BLaER1 (cell line): ENCODE results near the gene MAML3.

ENCODE experiments used
- H3K27ac ChIP-seq: shearing (Covaris generic); formaldehyde crosslinking; 2 replicates; pipeline ENCODE4 v1.8.1; 2022
- H3K27me3 ChIP-seq: shearing (Covaris generic); formaldehyde crosslinking; 2 replicates; pipeline ENCODE4 v1.8.1; 2022
- H3K36me3 ChIP-seq: shearing (Covaris generic); formaldehyde crosslinking; 2 replicates; pipeline ENCODE4 v1.8.1; 2022
- H3K4me1 ChIP-seq: shearing (Covaris generic); formaldehyde crosslinking; 2 replicates; pipeline ENCODE4 v1.8.1; 2022
- H3K4me2 ChIP-seq: shearing (Covaris generic); formaldehyde crosslinking; 2 replicates; pipeline ENCODE4 v1.8.1; 2022
- H3K4me3 ChIP-seq: shearing (Covaris generic); formaldehyde crosslinking; 2 replicates; pipeline ENCODE4 v1.8.1; 2022
- H3K9ac ChIP-seq: shearing (Covaris generic); formaldehyde crosslinking; 2 replicates; pipeline ENCODE4 v1.8.1; 2022
- H3K9me3 ChIP-seq: shearing (Covaris generic); formaldehyde crosslinking; 2 replicates; pipeline ENCODE4 v1.8.1; 2022
- H4K20me1 ChIP-seq: shearing (Covaris generic); formaldehyde crosslinking; 2 replicates; pipeline ENCODE4 v1.8.1; 2022
- Cebpa-rat ChIP-seq: shearing (Covaris generic); IDR thresholded peaks from 2 replicates; pipeline ENCODE4 v1.8.1; 2022

MAML3 gene

DNA sequence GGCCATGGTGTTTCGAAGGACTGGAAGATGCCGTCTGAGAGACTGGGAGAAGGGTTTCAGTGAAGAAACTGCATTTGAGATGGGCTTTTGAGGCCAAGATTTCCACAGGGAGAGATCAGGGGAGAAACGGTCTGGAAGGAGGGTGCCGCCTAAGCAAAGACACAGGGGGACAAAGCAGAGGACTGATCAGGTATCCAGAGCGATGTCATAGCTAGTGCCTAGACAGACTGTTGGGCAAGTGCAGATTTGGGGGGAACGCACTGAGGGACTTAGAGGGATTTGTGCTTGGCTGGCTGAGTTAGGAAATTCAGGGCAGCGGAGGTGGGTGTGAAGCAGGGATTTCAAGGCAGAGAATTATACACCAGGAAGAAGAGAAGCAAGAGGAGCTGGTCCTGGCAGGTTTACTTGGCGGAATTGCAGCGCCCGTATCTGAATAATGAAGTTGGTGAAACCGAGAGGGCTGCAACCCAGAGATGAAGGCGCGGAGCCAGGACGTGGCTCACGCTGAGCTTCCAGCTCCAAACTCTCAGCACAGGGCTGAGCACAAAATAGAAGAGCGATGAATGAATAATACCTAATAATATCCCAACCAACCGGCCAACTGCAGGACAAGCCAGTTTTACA lies 106.9 kb downstream of the MAML3 start:
- Histone ChIP-seq H3K4me1 (peaks cover 70% of the 10 kb centered on the region), H3K36me3 (no peaks in the 10 kb centered on the region), H3K4me3 (no peak overlapping the region), H4K20me1 (no peaks in the 10 kb centered on the region), H3K27me3 (no peaks in the 10 kb centered on the region), H3K9me3 (no peaks in the 10 kb centered on the region), H3K4me2 (no peak overlapping the region), H3K9ac (no peak overlapping the region), H3K27ac (no peak overlapping the region)
- no peak for TF ChIP-seq Cebpa-rat

DNA sequence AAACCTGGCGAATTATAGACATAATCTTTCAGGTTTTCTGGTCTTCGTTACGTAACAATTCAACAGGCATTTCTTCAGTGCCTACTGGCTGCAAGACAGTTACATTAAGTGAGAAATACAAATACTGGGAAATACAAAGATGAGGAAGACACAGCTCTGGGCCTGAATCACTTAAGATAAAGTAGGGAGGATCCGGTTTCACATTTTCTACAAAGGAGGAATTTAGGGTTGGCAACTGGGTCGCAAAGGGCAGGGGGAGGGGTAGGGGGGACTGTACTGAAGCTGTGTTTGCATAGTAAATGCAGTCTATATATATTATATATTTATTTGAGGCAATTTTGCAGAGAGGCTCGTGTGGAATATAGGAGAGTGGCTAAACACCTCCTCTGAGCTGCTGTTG lies 107.4 kb downstream of the MAML3 start:
- H3K4me2 ChIP-seq, result no peak overlapping the region
- H3K27ac ChIP-seq, result no peak overlapping the region
- no peak overlapping the region for H3K4me3 ChIP-seq
- H3K9ac ChIP-seq, result no peak overlapping the region
- no peak for TF ChIP-seq Cebpa-rat
- no peaks in the 10 kb centered on the region for H3K9me3 ChIP-seq
- H3K27me3 ChIP-seq, result no peaks in the 10 kb centered on the region
- no peaks in the 10 kb centered on the region for H4K20me1 ChIP-seq
- H3K36me3 ChIP-seq, result no peaks in the 10 kb centered on the region
- H3K4me1 ChIP-seq, result peaks cover 65% of the 10 kb centered on the region

- Histone ChIP-seq H3K36me3 (no peaks in the 10 kb centered on the region), H3K27me3 (no peaks in the 10 kb centered on the region), H3K9ac (no peak overlapping the region), H3K4me3 (no peak overlapping the region), H3K4me2 (no peak overlapping the region), H3K27ac (no peak overlapping the region), H3K9me3 (no peaks in the 10 kb centered on the region), H4K20me1 (no peaks in the 10 kb centered on the region), H3K4me1 (peaks cover 62% of the 10 kb centered on the region)
- TF ChIP-seq Cebpa-rat, result no peak
These were observed 108.0 kb downstream of the MAML3 start for GRCh38 chr4:140046016-140046415.

DNA sequence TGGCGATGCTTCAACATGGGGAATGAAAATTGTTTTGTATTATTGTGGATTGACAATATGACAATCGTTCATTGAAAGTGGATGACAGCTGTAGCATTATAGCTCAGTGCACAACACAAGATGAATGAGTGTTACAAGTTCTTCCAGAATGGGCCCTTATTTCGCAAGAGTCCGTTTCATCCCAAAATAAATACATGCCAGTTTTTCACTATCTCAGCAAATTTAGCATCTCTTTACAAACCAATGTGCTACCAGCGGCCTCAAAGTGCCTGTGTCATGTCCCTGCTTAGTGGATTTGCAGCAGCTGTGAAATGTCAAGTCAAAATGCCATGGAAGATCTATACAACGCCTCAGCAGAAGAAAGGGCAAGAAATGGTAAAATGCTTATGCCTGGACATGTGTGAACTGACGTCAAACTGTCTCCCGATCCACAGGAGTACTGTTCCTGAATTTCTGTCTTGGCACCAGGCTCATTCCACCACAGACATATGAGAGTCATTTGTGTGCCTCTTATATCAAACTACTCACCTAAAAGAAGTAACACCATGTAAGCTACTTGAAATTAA lies 109.6 kb downstream of the MAML3 start:
- Histone ChIP-seq H3K9ac (no peak overlapping the region), H3K27me3 (no peaks in the 10 kb centered on the region), H3K4me2 (no peak overlapping the region), H3K4me3 (no peak overlapping the region), H3K4me1 (peaks cover 46% of the 10 kb centered on the region), H4K20me1 (peaks cover 5% of the 10 kb centered on the region; the same call in 1 of the 2 replicates), H3K36me3 (no peaks in the 10 kb centered on the region; the same call in 1 of the 2 replicates), H3K27ac (no peak overlapping the region), H3K9me3 (no peaks in the 10 kb centered on the region)
- TF ChIP-seq Cebpa-rat, result no peak

DNA sequence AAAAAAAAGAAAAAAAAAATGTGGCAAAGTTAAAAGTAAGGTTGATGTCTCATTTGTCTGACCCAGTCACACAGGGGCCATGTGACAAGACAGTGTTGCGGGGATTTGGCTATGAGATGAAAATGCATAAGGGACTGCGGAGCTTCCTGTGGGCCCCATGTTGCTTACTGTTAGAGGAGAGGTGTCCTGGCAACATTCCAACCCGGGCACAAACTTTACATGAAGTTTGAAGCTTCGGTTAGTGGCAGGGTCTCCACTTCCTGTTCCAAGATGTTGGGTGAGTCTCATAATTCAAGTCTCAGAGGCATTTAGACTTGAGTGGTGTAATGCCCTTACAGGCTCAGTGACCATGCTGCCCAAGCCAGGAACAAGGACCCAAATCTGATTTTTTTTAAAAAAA lies 111.3 kb downstream of the MAML3 start:
- H3K4me1 ChIP-seq, result peaks cover 37% of the 10 kb centered on the region
- no peaks in the 10 kb centered on the region for H3K9me3 ChIP-seq
- no peak overlapping the region for H3K4me3 ChIP-seq
- peaks cover 23% of the 10 kb centered on the region for H4K20me1 ChIP-seq
- peaks cover 13% of the 10 kb centered on the region; the same call in 1 of the 2 replicates for H3K36me3 ChIP-seq
- peak overlapping the region; percentile 41 for H3K4me2 ChIP-seq
- H3K27me3 ChIP-seq, result no peaks in the 10 kb centered on the region
- TF ChIP-seq Cebpa-rat, result no peak
- H3K9ac ChIP-seq, result no peak overlapping the region
- H3K27ac ChIP-seq, result no peak overlapping the region

DNA sequence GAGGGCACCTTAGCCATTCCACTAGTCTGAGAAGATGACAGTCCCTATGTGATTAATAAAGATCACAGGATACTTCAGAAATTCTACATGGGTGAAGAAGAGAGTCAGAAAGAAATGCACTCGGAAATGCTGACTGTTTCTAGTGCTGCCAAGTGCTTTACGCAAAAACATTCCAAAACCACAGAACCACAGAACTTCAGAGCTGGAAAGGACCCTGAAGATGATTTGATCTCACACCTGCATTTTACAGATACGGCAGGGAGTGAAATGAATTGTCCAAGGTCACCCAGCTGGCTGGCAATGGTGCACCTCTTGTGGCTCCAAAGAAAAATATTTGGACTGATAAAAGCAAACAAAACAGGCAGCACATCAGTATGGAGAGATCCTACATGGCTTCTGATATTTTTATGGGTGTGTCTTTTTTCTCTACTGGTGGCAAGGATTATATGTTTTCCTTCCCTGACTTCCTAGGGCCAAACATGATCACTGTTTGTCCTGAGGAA lies 115.9 kb downstream of the MAML3 start:
- peaks cover 30% of the 10 kb centered on the region for H3K36me3 ChIP-seq
- H3K4me2 ChIP-seq, result no peak overlapping the region
- H4K20me1 ChIP-seq, result peaks cover 38% of the 10 kb centered on the region
- TF ChIP-seq Cebpa-rat, result no peak
- H3K9ac ChIP-seq, result no peak overlapping the region
- no peaks in the 10 kb centered on the region for H3K9me3 ChIP-seq
- no peaks in the 10 kb centered on the region for H3K27me3 ChIP-seq
- H3K4me3 ChIP-seq, result no peak overlapping the region
- peaks cover 20% of the 10 kb centered on the region for H3K4me1 ChIP-seq
- no peak overlapping the region for H3K27ac ChIP-seq

- H3K27ac ChIP-seq, result no peak overlapping the region
- H3K4me1 ChIP-seq, result peaks cover 14% of the 10 kb centered on the region
- H3K4me3 ChIP-seq, result no peak overlapping the region
- H3K9ac ChIP-seq, result no peak overlapping the region
- H3K36me3 ChIP-seq, result peaks cover 30% of the 10 kb centered on the region
- peaks cover 38% of the 10 kb centered on the region for H4K20me1 ChIP-seq
- H3K9me3 ChIP-seq, result no peaks in the 10 kb centered on the region
- TF ChIP-seq Cebpa-rat, result no peak
- no peak overlapping the region for H3K4me2 ChIP-seq
- no peaks in the 10 kb centered on the region for H3K27me3 ChIP-seq
These were observed 116.5 kb downstream of the MAML3 start for GRCh38 chr4:140037353-140038030.

GRCh38 chr4:140031706-140032105 lies 122.3 kb downstream of the MAML3 start:
- no peak for TF ChIP-seq Cebpa-rat
- H4K20me1 ChIP-seq, result peaks cover 41% of the 10 kb centered on the region
- no peak overlapping the region for H3K27ac ChIP-seq
- H3K9ac ChIP-seq, result no peak overlapping the region
- peaks cover 16% of the 10 kb centered on the region for H3K36me3 ChIP-seq
- H3K4me1 ChIP-seq, result peaks cover 6% of the 10 kb centered on the region
- H3K4me2 ChIP-seq, result no peak overlapping the region
- H3K4me3 ChIP-seq, result no peak overlapping the region
- H3K9me3 ChIP-seq, result no peaks in the 10 kb centered on the region
- no peaks in the 10 kb centered on the region for H3K27me3 ChIP-seq

- Histone ChIP-seq H3K27ac (no peak overlapping the region), H3K9ac (no peak overlapping the region), H3K4me1 (peaks cover 6% of the 10 kb centered on the region), H3K36me3 (peaks cover 9% of the 10 kb centered on the region), H3K9me3 (no peaks in the 10 kb centered on the region), H4K20me1 (peaks cover 35% of the 10 kb centered on the region), H3K4me3 (no peak overlapping the region), H3K4me2 (no peak overlapping the region), H3K27me3 (no peaks in the 10 kb centered on the region)
- TF ChIP-seq Cebpa-rat, result no peak
These were observed 122.9 kb downstream of the MAML3 start for GRCh38 chr4:140031061-140031460.
